HCT116 (cell line): ENCODE results near the gene DAO. TPM values are rescaled to one million over a fixed set of nuclear protein-coding genes. Genes with fewer than 3 reads are reported as not detected.

Experiments
- ATAC-seq: fragments of 200-7000 bp; cut with Tn5 transposase; 2 replicates; pipeline ENCODE4 v1.9.1; 2020; ENCODE audit warnings: mild to moderate bottlenecking, moderate library complexity
- BruUV-seq: library from RNA; stranded (reverse); fragments of 400-500 nt; replicated peaks from 2 replicates; lab custom pipeline; 2021; lab: Mats Ljungman, UMichigan
- CTCF ChIA-PET: fragments of 300-600 bp; sonication (Branson Sonifier 250); formaldehyde crosslinking; loops from one replicate; lab custom pipeline; 2021; ENCODE audit warnings: antibody characterized with exemption; lab: Charles Lee
- POLR2A ChIA-PET: fragments of 300-600, 350-600 bp; sonication (Branson Sonifier 250); formaldehyde crosslinking; loops from one replicate; lab custom pipeline; 2021; ENCODE audit warnings: antibody characterized with exemption; lab: Charles Lee
- RAD21 ChIA-PET, 2 experiments: fragments of 300-600 bp; sonication (Branson Sonifier 250); formaldehyde crosslinking; loops; one replicate each; lab custom pipeline; 2023; ENCODE audit warnings: low total read pairs in 2 of 2; ENCODE audit not compliant: uncharacterized antibody in 2 of 2, unreplicated experiment in 2 of 2, low non-redundant PET in 1 of 2; lab: Charles Lee
- DNase-seq: peaks from one replicate; pipeline ENCODE4 v3.0.0-alpha.2; 2010; ENCODE audit warnings: low read depth, low spot score
- H2AFZ ChIP-seq: fragments of 200-600 bp; shearing (Covaris generic), sonication (generic); 2 replicates; pipeline ENCODE4 v1.6.1; 2017; ENCODE audit warnings: low read depth, mixed run types, mixed read lengths, antibody characterized with exemption, low read length; ENCODE audit not compliant: poor library complexity, severe bottlenecking
- H3K27ac ChIP-seq: 2 replicates; pipeline ENCODE4 v1.5.1; 2012; ENCODE audit warnings: low read depth, low read length
- H3K27me3 ChIP-seq: fragments of 200-600 bp; sonication (generic); 2 replicates; pipeline ENCODE4 v1.6.1; 2016; ENCODE audit warnings: mixed run types, low read length, mixed read lengths; ENCODE audit not compliant: insufficient read depth
- H3K36me3 ChIP-seq, 2 experiments: fragments of 200-500 bp in 1 of 2; fragments of 200-600 bp in 1 of 2; sonication (Bioruptor generic) in 1 of 2; sonication (generic) in 1 of 2; 2 replicates each; pipeline versions ENCODE4 v1.5.1 to v1.6.1; 2014 to 2016; ENCODE audit warnings: low read length in 2 of 2, inconsistent platforms in 1 of 2, mixed read lengths in 1 of 2, mixed run types in 1 of 2; ENCODE audit not compliant: insufficient read depth in 2 of 2, control insufficient read depth in 1 of 2
- H3K4me1 ChIP-seq, 2 experiments: fragments of 200-600 bp in 1 of 2; sonication (generic) in 1 of 2; 2 replicates each; pipeline versions ENCODE4 v1.5.1 to v1.6.1; 2012 to 2017; ENCODE audit warnings: low read length in 2 of 2, inconsistent platforms in 1 of 2, mild to moderate bottlenecking in 1 of 2, mixed read lengths in 1 of 2, mixed run types in 1 of 2, moderate library complexity in 1 of 2; ENCODE audit not compliant: insufficient read depth in 2 of 2, control insufficient read depth in 1 of 2
- H3K4me2 ChIP-seq: fragments of 200-600 bp; sonication (generic); 2 replicates; pipeline ENCODE4 v1.6.1; 2017; ENCODE audit warnings: mixed run types, low read length, mixed read lengths
- H3K4me3 ChIP-seq, 2 experiments: fragments of 200-600 bp in 1 of 2; sonication (generic) in 1 of 2; replicated peaks in 1 of 2; 2 replicates each; pipeline ENCODE4 v1.5.1; 2011 to 2016; ENCODE audit warnings: low read length in 2 of 2, control low read depth in 1 of 2, low read depth in 1 of 2, mild to moderate bottlenecking in 1 of 2, mixed read lengths in 1 of 2, mixed run types in 1 of 2
- H3K79me2 ChIP-seq: fragments of 200-600 bp; sonication (generic); 2 replicates; pipeline ENCODE4 v1.6.1; 2017; ENCODE audit warnings: mild to moderate bottlenecking, mixed run types, low read length, moderate library complexity, mixed read lengths; ENCODE audit not compliant: insufficient read depth
- H3K9ac ChIP-seq: fragments of 200-600 bp; sonication (generic); 2 replicates; pipeline ENCODE4 v1.6.1; 2016; ENCODE audit warnings: low read length, mixed read lengths
- H3K9me2 ChIP-seq: fragments of 200-600 bp; sonication (generic), shearing (Covaris generic); 2 replicates; pipeline ENCODE4 v1.6.1; 2017; ENCODE audit warnings: mixed run types, mild to moderate bottlenecking, moderate library complexity; ENCODE audit not compliant: insufficient read depth
- H3K9me3 ChIP-seq, 2 experiments: fragments of 200-500 bp in 1 of 2; fragments of 200-600 bp in 1 of 2; sonication (Bioruptor generic) in 1 of 2; sonication (generic) in 1 of 2; 2 replicates each; pipeline ENCODE4 v1.6.1; 2014 to 2017; ENCODE audit warnings: low read length in 2 of 2, mixed read lengths in 2 of 2, inconsistent platforms in 1 of 2, low read depth in 1 of 2, mild to moderate bottlenecking in 1 of 2, mixed run types in 1 of 2, moderate library complexity in 1 of 2; ENCODE audit not compliant: control insufficient read depth in 1 of 2, insufficient read depth in 1 of 2
- H4K20me1 ChIP-seq: fragments of 200-600 bp; sonication (generic), shearing (Covaris generic); 2 replicates; pipeline ENCODE4 v1.6.1; 2017; ENCODE audit warnings: mixed run types, mild to moderate bottlenecking, moderate library complexity; ENCODE audit not compliant: insufficient read depth
- CEBPB ChIP-seq: IDR thresholded peaks from 2 replicates; pipeline ENCODE4 v1.6.1; 2012; ENCODE audit warnings: low read depth
- EGR1 ChIP-seq: IDR thresholded peaks from 2 replicates; pipeline ENCODE4 v1.6.1; 2012; ENCODE audit warnings: low read depth
- ELF1 ChIP-seq: IDR thresholded peaks from 2 replicates; pipeline ENCODE4 v1.6.1; 2012; ENCODE audit warnings: low read depth, borderline replicate concordance
- EZH2 ChIP-seq: fragments of 200-600 bp; sonication (generic); IDR thresholded peaks from 2 replicates; pipeline ENCODE4 v1.6.1; 2017; ENCODE audit warnings: antibody characterized with exemption, mixed run types
- EZH2phosphoT487 ChIP-seq: fragments of 200-600 bp; IDR thresholded peaks from 2 replicates; pipeline ENCODE4 v1.6.1; 2018; ENCODE audit warnings: antibody characterized with exemption, borderline replicate concordance
- RAD21 ChIP-seq: IDR thresholded peaks from 2 replicates; pipeline ENCODE4 v1.6.1; 2012; ENCODE audit warnings: low read depth, mild to moderate bottlenecking
- SIN3A ChIP-seq: IDR thresholded peaks from 2 replicates; pipeline ENCODE4 v1.6.1; 2012; ENCODE audit warnings: low read depth
- YY1 ChIP-seq: IDR thresholded peaks from 2 replicates; pipeline ENCODE4 v1.6.1; 2011; ENCODE audit warnings: low read length, low read depth, moderate library complexity, mild to moderate bottlenecking; ENCODE audit not compliant: insufficient replicate concordance; ENCODE audit errors: extremely low read depth
- ZNF274 ChIP-seq: fragments of 200-500 bp; sonication (Bioruptor generic); IDR thresholded peaks from 2 replicates; pipeline ENCODE4 v1.6.1; 2014; ENCODE audit warnings: mild to moderate bottlenecking, low read depth, low read length, inconsistent platforms
- intact Hi-C: fragments of 100-400 bp; cut with micrococcal nuclease; formaldehyde crosslinking; loops from 2 replicates; pipeline ENCODE4 v1.10.0; 2022
- total RNA-seq: library from RNA; stranded (reverse); gene quantifications from one replicate; pipeline ENCODE4 v1.2.1, GENCODE V29; 2021; ENCODE audit not compliant: unreplicated experiment
- TF ChIP-seq, protein P1 (sequence below): IDR thresholded peaks from 2 replicates; pipeline ENCODE4 v1.6.1; 2012; ENCODE audit warnings: low read depth
- TF ChIP-seq, protein P2 (sequence below): IDR thresholded peaks from 2 replicates; pipeline ENCODE4 v1.6.1; 2011; ENCODE audit warnings: mild to moderate bottlenecking, low read length, moderate library complexity; ENCODE audit not compliant: insufficient replicate concordance; ENCODE audit errors: extremely low read depth
- TF ChIP-seq, protein P3 (sequence below), 3 experiments: fragments of 200-600 bp in 1 of 3; sonication (generic) in 1 of 3; IDR thresholded peaks in 2 of 3; conservative IDR thresholded peaks in 1 of 3; 2 replicates each; pipeline ENCODE4 v1.5.1; 2012 to 2017; ENCODE audit warnings: low read depth in 2 of 3, low read length in 2 of 3, antibody characterized with exemption in 1 of 3, borderline replicate concordance in 1 of 3, control low read depth in 1 of 3, mild to moderate bottlenecking in 1 of 3, mixed read lengths in 1 of 3, mixed run types in 1 of 3, moderate library complexity in 1 of 3; ENCODE audit not compliant: insufficient read depth in 1 of 3

DAO gene
- total RNA-seq, 1 experiment from 2014 or later: not detected

DNA sequence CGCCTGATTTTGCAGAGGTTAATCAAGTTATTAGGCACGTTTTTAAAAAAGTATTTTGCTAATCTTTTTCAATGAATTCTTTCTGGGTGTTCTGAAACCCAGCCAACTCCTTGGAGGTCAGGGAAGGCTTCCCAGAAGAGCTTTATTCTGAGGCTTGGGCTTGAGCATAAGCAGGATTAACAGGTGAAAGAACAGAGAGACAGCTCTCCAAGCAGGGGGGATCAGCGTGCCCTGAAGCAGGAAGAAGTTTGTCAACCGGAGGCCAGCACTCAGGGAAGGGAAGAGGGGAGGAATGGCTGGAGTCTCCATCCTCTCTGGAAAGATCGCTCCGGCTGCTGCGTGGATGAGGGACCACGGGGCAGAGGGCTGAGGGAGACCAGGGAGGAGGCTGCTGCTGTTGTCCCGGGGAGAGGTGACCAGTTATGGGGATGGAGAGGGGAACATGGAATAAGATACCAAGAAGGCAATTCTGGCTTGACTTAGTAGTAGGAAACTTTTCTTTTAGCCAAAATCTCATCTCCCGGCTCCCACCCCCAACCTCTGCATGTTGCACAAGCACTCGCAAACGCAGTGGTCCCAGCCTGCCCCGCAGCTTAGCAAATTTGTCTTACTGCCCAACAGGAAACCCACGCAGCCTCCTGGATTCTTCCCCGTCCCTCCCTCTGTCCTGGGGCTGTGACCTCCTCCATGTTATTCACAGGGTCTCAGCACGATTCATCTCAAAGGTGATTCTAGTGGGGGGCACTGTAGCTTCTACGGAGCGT is 21.4 kb upstream of the DAO start:
- POLR2A ChIA-PET: interaction anchor here (0.6 kb wide), 1 partner anchor 8 kb away, joined by 4 read pairs; no protein-coding TSS in a partner anchor

More for the DNA sequence above, 21.4 kb upstream of the DAO start:
- Histone ChIP-seq H3K4me1 (peaks cover 33 to 59% of the 10 kb centered on the region in 2 experiments), H3K9me2 (no peaks in the 10 kb centered on the region), H2AFZ (no peak overlapping the region), H3K9me3 (no peaks in the 10 kb centered on the region)
- DNase-seq (no peak), ATAC-seq (no peak)
- CTCF ChIA-PET: interaction anchor here (1.2 kb wide), 1 partner anchor 92 kb away, joined by 4 read pairs; no protein-coding TSS in a partner anchor
- TF ChIP-seq EGR1 (no peak), EZH2phosphoT487 (no peak), SIN3A (no peak), ZNF274 (no peak), CEBPB (no peak), ELF1 (no peak), EZH2 (no peak), RAD21 (no peak), YY1 (no peak)
- TF ChIP-seq, protein P1, sequence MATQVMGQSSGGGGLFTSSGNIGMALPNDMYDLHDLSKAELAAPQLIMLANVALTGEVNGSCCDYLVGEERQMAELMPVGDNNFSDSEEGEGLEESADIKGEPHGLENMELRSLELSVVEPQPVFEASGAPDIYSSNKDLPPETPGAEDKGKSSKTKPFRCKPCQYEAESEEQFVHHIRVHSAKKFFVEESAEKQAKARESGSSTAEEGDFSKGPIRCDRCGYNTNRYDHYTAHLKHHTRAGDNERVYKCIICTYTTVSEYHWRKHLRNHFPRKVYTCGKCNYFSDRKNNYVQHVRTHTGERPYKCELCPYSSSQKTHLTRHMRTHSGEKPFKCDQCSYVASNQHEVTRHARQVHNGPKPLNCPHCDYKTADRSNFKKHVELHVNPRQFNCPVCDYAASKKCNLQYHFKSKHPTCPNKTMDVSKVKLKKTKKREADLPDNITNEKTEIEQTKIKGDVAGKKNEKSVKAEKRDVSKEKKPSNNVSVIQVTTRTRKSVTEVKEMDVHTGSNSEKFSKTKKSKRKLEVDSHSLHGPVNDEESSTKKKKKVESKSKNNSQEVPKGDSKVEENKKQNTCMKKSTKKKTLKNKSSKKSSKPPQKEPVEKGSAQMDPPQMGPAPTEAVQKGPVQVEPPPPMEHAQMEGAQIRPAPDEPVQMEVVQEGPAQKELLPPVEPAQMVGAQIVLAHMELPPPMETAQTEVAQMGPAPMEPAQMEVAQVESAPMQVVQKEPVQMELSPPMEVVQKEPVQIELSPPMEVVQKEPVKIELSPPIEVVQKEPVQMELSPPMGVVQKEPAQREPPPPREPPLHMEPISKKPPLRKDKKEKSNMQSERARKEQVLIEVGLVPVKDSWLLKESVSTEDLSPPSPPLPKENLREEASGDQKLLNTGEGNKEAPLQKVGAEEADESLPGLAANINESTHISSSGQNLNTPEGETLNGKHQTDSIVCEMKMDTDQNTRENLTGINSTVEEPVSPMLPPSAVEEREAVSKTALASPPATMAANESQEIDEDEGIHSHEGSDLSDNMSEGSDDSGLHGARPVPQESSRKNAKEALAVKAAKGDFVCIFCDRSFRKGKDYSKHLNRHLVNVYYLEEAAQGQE: no peak
- TF ChIP-seq, protein P2, sequence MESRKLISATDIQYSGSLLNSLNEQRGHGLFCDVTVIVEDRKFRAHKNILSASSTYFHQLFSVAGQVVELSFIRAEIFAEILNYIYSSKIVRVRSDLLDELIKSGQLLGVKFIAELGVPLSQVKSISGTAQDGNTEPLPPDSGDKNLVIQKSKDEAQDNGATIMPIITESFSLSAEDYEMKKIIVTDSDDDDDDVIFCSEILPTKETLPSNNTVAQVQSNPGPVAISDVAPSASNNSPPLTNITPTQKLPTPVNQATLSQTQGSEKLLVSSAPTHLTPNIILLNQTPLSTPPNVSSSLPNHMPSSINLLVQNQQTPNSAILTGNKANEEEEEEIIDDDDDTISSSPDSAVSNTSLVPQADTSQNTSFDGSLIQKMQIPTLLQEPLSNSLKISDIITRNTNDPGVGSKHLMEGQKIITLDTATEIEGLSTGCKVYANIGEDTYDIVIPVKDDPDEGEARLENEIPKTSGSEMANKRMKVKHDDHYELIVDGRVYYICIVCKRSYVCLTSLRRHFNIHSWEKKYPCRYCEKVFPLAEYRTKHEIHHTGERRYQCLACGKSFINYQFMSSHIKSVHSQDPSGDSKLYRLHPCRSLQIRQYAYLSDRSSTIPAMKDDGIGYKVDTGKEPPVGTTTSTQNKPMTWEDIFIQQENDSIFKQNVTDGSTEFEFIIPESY: no peak
- TF ChIP-seq, protein P3, sequence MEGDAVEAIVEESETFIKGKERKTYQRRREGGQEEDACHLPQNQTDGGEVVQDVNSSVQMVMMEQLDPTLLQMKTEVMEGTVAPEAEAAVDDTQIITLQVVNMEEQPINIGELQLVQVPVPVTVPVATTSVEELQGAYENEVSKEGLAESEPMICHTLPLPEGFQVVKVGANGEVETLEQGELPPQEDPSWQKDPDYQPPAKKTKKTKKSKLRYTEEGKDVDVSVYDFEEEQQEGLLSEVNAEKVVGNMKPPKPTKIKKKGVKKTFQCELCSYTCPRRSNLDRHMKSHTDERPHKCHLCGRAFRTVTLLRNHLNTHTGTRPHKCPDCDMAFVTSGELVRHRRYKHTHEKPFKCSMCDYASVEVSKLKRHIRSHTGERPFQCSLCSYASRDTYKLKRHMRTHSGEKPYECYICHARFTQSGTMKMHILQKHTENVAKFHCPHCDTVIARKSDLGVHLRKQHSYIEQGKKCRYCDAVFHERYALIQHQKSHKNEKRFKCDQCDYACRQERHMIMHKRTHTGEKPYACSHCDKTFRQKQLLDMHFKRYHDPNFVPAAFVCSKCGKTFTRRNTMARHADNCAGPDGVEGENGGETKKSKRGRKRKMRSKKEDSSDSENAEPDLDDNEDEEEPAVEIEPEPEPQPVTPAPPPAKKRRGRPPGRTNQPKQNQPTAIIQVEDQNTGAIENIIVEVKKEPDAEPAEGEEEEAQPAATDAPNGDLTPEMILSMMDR (IDR thresholded peaks at IDR 0.05 in 2 of 3, conservative IDR thresholded peaks at IDR 0.05 in 1 of 3; ENCODE audit: borderline replicate concordance in 1 of 3, insufficient read depth in 1 of 3, low read depth in 2 of 3, low read length in 2 of 3): no peak
- TF ChIP-seq, all 23 proteins: peak for 0
- H3K27me3 ChIP-seq: no peaks in the 10 kb centered on the region
- TSS peak; percentile 80 for BruUV-seq
- peak overlapping the region; percentile 75 for H3K4me2 ChIP-seq
- peak overlapping the region; percentile 40 to 53 for H3K4me3 ChIP-seq
- peaks cover 0 to 6% of the 10 kb centered on the region in 2 experiments; a peak in 1 of 4 replicates for H3K36me3 ChIP-seq
- H3K9ac ChIP-seq: peak overlapping the region; percentile 69
- H3K79me2 ChIP-seq: peaks cover 36% of the 10 kb centered on the region
- 0 out of 2 replicates have a peak overlapping the region, but pooled peaks have one; percentile 8 for H3K27ac ChIP-seq
- intact Hi-C loops: no loop called here
- RAD21 ChIA-PET: no interaction called here
- H4K20me1 ChIP-seq: no peaks in the 10 kb centered on the region
